GM12873 (cell line): ENCODE data around the gene CABP4.
A peak's percentile ranks its signal among the peaks of the same experiment; 100 is the strongest.

ENCODE experiments used
- CTCF ChIP-seq: IDR thresholded peaks from 2 replicates; pipeline ENCODE4 v1.5.1; 2012; ENCODE audit warnings: low read depth, mild to moderate bottlenecking, moderate library complexity, low read length, control low read depth; ENCODE audit not compliant: insufficient read depth; ENCODE audit errors: missing control alignments

Gene CABP4

GRCh38 chr11:67504005-67504949, 49.1 kb downstream of the CABP4 start:
- no peak for TF ChIP-seq CTCF

- no peak for TF ChIP-seq CTCF
These were observed 49.9 kb downstream of the CABP4 start, which contains the start of gene PITPNM1 for GRCh38 chr11:67504950-67505581. Gene PITPNM1 (minus strand): TSS chr11:67505363. CDS start chr11:67504180, 1,183 bp downstream.

- peak; percentile 99 for TF ChIP-seq CTCF
These were observed 50.6 kb downstream of the CABP4 start for GRCh38 chr11:67505605-67506396.

- TF ChIP-seq CTCF: no peak
These were observed 51.4 kb downstream of the CABP4 start for GRCh38 chr11:67506426-67507051.

- TF ChIP-seq CTCF: no peak
These were observed 52.2 kb downstream of the CABP4 start for GRCh38 chr11:67507242-67507863.

GRCh38 chr11:67507864-67508485, 52.8 kb downstream of the CABP4 start, which contains the start of gene CDK2AP2:
Gene CDK2AP2 (minus strand): TSS chr11:67508162. CDS start chr11:67508082, 80 bp downstream.
- TF ChIP-seq CTCF: no peak
